Thoracic aorta (tissue), 2 donors: ENCODE results near the gene CHD9. TPM values are rescaled to one million over a fixed set of nuclear protein-coding genes. Genes with fewer than 3 reads are reported as not detected.

ENCODE experiments used
- ATAC-seq: fragments of 150-250 bp; one replicate; pipeline ENCODE4 v1.8.0; 2017; ENCODE audit warnings: low read depth; ENCODE audit not compliant: insufficient number of reproducible peaks, low FRiP score
- DNase-seq: peaks from one replicate; pipeline ENCODE4 v3.0.0-alpha.2; 2020; ENCODE audit warnings: low spot score
- H3K27ac ChIP-seq, 2 donors: fragments of 200-600 bp; sonication (generic); 1 replicate in 1 of 2; 2 replicates in 1 of 2; pipeline ENCODE4 v1.5.1; 2016; ENCODE audit warnings: mild to moderate bottlenecking in 2 of 2, moderate library complexity in 2 of 2
- H3K27me3 ChIP-seq: fragments of 200-600 bp; sonication (generic); replicated peaks from 2 replicates; pipeline ENCODE4 v1.6.0; 2016; ENCODE audit warnings: mild to moderate bottlenecking; ENCODE audit not compliant: insufficient read depth
- H3K36me3 ChIP-seq: fragments of 200-600 bp; sonication (generic); one replicate; pipeline ENCODE4 v1.5.1; 2016
- H3K4me1 ChIP-seq, 2 donors: fragments of 200-600 bp; sonication (generic); 1 replicate in 1 of 2; 2 replicates in 1 of 2; pipeline versions ENCODE4 v1.5.1 to v1.6.0; 2016; ENCODE audit warnings: low read depth in 2 of 2, mild to moderate bottlenecking in 1 of 2; ENCODE audit not compliant: control insufficient read depth in 1 of 2
- H3K4me3 ChIP-seq: fragments of 200-600 bp; sonication (generic); 2 replicates; pipeline ENCODE4 v1.5.1; 2016; ENCODE audit warnings: mild to moderate bottlenecking
- H3K9me3 ChIP-seq: fragments of 200-600 bp; sonication (generic); 2 replicates; pipeline ENCODE4 v1.5.1; 2016
- total RNA-seq, 2 donors: library from RNA; depleted of rRNA; stranded (reverse); fragments of >200 nt; gene quantifications; one replicate each; pipeline versions ENCODE4 v1.1.0 to v1.2.3, GENCODE V29; 2016
- TF ChIP-seq, protein P1 (sequence below): fragments of 200-600 bp; sonication (generic); IDR thresholded peaks from one replicate; pipeline ENCODE4 v1.5.1; 2019; ENCODE audit warnings: antibody characterized with exemption

The CHD9 gene
- total RNA-seq, 2 donors from 2014 or later, result 71.3 to 152 TPM

DNA sequence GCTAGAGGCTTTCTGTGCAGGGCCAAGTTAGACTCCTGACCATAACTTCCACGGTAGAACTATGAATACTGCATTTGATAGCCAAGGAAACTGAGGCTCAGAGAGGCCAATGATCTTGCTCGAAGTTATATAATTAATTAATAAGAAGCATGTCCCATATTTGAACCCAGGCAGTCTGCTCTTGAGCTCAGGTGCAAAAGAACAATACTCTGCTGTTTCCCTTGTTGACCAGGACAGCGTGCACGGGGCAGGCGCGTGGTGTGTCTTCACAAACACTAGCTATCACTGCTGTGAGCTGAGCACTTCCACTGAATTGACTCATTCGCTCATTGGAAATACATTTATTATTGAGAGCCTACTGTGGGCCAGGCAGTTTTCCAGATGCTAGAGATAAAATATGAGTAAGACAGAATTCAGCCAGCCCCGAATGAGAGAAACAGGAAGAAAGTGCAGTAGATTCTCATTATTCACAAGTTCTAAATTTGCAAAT is 1.6 kb downstream of the CHD9 start:
- TF ChIP-seq, protein P1, sequence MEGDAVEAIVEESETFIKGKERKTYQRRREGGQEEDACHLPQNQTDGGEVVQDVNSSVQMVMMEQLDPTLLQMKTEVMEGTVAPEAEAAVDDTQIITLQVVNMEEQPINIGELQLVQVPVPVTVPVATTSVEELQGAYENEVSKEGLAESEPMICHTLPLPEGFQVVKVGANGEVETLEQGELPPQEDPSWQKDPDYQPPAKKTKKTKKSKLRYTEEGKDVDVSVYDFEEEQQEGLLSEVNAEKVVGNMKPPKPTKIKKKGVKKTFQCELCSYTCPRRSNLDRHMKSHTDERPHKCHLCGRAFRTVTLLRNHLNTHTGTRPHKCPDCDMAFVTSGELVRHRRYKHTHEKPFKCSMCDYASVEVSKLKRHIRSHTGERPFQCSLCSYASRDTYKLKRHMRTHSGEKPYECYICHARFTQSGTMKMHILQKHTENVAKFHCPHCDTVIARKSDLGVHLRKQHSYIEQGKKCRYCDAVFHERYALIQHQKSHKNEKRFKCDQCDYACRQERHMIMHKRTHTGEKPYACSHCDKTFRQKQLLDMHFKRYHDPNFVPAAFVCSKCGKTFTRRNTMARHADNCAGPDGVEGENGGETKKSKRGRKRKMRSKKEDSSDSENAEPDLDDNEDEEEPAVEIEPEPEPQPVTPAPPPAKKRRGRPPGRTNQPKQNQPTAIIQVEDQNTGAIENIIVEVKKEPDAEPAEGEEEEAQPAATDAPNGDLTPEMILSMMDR, result no peak
- H3K27me3 ChIP-seq, result no peaks in the 10 kb centered on the region
- ATAC-seq (no peak), DNase-seq (no peak)
- H3K4me1 ChIP-seq, result peaks cover 23 to 24% of the 10 kb centered on the region in 2 donors
- H3K27ac ChIP-seq, result peak overlapping the region in 1 of 2 donors; percentile 71
- H3K36me3 ChIP-seq, result no peaks in the 10 kb centered on the region
- H3K9me3 ChIP-seq, result no peaks in the 10 kb centered on the region
- H3K4me3 ChIP-seq, result peak overlapping the region; percentile 81

DNA sequence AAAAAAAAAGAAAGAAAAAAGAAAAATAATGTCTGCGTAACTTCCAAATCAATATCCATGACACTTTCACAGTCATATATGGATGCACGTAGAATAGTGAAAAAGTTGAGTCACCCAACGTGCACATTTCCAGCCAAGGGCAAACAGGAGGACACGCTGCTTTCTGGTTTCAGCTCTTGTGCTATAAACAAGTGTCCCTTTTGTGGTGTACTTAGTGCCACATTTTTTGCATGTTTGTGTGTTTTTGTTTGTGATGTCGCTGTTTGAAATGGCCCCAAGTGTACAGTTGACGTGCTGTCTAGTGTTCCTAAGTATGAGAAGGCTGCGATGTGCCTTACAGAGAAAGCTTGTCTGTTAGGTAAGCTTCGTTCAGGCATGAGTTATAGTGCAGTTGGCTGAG is 2.9 kb downstream of the CHD9 start:
- no peaks in the 10 kb centered on the region for H3K9me3 ChIP-seq
- peaks cover 17 to 23% of the 10 kb centered on the region in 2 donors for H3K4me1 ChIP-seq
- no peak overlapping the region for H3K27ac ChIP-seq

DNA sequence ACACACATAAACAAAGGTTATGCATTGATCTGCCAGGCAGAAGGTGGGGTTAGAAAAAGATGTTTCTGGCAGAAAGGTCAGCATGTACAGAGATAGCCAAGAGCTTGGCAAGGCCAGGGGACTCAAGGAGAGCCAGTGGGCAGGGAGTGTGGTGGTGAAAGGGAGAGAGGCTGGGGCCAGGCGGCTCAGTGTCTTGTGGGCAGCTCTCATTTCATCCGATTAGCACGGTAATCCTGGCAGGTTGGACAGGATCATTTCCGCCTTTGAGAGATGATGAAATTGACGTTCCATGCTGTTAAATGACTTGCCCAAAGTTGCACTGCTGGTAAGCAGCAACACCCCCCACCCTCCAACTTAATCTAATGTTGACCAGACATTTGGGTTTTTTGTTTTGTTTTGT is 3.6 kb downstream of the CHD9 start:
- H3K27me3 ChIP-seq, result no peaks in the 10 kb centered on the region
- TF ChIP-seq, protein P1, result no peak
- ATAC-seq (no peak), DNase-seq (no peak)
- no peaks in the 10 kb centered on the region for H3K36me3 ChIP-seq
- H3K4me1 ChIP-seq, result peaks cover 14 to 18% of the 10 kb centered on the region in 2 donors
- H3K27ac ChIP-seq, result no peak overlapping the region
- no peak overlapping the region for H3K4me3 ChIP-seq
- no peaks in the 10 kb centered on the region for H3K9me3 ChIP-seq

More for the DNA sequence above, 2.9 kb downstream of the CHD9 start:
- DNase-seq (no peak), ATAC-seq (no peak)
- H3K36me3 ChIP-seq, result no peaks in the 10 kb centered on the region
- no peak overlapping the region for H3K4me3 ChIP-seq
- H3K27me3 ChIP-seq, result no peaks in the 10 kb centered on the region
- TF ChIP-seq, protein P1, result no peak

DNA sequence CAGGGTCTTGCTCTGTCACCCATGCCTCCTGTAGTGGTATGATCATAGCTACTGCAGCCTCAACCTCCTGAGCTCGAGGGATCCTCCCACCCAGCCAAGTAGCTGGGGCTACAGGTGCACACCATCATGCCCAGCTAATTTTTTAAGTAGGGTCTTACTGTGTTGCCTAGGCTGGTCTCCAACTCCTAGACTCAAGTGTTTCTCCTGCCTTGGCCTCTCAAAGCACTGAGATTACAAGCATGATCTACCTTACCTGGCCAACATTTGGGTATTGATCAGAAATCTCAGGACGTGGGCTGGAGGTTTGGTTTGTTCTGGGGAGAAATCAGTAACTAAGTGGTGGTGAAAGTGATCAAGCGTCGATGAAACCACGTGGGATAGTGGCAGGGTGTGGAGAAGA is 4.1 kb downstream of the CHD9 start:
- TF ChIP-seq, protein P1, result no peak
- no peaks in the 10 kb centered on the region for H3K27me3 ChIP-seq
- peaks cover 14 to 18% of the 10 kb centered on the region in 2 donors for H3K4me1 ChIP-seq
- H3K27ac ChIP-seq, result no peak overlapping the region
- no peak for ATAC-seq
- no peaks in the 10 kb centered on the region for H3K9me3 ChIP-seq
- no peak overlapping the region for H3K4me3 ChIP-seq
- DNase-seq, result no peak
- H3K36me3 ChIP-seq, result no peaks in the 10 kb centered on the region

DNA sequence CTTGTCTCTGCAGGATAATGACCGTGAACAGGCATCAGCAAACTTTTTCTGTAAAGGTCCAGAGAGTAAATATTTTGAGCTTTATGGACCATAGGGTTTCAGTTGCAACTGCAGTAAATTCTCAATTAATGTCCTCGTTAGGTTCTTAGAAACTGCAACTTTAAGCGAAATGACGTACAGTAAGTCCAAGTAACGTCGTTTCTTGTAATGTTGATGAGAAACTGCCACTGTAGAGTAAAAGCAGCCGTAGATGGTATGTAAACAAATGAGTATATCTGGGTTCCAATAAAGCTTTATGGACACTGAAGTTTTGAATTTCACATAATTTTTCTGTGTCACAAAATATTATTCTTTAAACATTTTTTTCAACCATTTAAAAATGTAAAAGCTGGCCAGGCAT is 4.9 kb downstream of the CHD9 start:
- Histone ChIP-seq H3K27ac (no peak overlapping the region), H3K36me3 (no peaks in the 10 kb centered on the region), H3K27me3 (no peaks in the 10 kb centered on the region), H3K4me1 (peaks cover 10 to 14% of the 10 kb centered on the region in 2 donors), H3K9me3 (no peaks in the 10 kb centered on the region), H3K4me3 (no peak overlapping the region)
- ATAC-seq (no peak), DNase-seq (no peak)
- TF ChIP-seq, protein P1, result no peak
